GM20431 (cell line): ENCODE measurements around the gene GYS1.
"Not testable (repeated sequence)": the region's sequence is repeated elsewhere in the genome, so short reads cannot be mapped to it uniquely, and the experiment has no call there.

ENCODE experiments used
- in situ Hi-C: fragments of 300-500 bp; cut with MseI, MboI; formaldehyde crosslinking; loops from one replicate; pipeline ENCODE4 v1.15.0; 2020; ENCODE audit warnings: low sequenced_read_pairs; ENCODE audit not compliant: unreplicated experiment

The GYS1 gene

DNA sequence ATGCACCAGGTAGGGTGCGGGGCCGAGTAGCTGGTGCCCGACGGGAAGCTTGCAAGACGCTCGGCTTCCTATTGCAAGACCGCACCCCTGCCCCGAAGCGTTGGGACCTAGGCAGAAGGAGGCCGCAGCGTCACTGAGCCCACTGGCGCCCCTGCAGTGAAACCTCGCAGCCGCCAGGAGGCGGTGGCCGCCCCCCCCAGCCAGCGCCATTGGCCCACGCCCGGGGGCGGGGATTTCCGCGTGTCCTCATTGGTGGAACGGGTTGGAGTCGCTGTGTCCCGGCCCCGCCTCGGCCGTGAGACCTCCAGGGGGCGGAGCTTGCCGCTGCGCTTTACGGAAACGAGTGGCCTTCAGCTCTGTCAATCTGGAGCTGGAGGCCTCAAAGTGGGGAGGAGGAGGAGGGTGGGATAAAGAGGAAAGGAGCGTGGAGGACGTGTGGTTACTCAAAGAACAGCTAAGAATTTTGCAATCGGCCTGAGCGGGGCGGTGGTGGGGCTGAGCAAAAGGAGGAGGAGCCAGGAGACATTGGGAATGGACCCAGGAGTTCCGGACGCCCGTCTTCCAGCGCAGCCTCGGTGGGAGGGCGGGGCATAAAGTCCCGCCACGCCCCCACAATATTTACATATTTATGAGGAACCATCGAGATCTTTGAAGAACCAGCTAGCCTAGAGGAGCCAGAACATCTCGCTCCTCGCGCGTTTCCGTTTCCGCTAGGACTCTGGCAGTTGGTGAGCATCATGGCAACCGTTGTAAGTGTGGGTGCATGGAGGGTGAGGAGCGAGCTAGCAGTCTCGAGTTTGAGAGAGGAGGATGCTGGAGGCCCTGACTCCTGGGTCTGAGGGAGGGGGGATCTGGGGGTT, at the start of gene GYS1, which contains the start of gene RUVBL2:
Gene GYS1 (minus strand): TSS at position 135 of the 860 bp plus-strand sequence. CDS start 197 bp downstream, outside the sequence.
Gene RUVBL2 (plus strand): TSS at position 713 of the 860 bp plus-strand sequence. CDS start 25 bp downstream, at position 738.
- in situ Hi-C loops, result no loop called here

DNA sequence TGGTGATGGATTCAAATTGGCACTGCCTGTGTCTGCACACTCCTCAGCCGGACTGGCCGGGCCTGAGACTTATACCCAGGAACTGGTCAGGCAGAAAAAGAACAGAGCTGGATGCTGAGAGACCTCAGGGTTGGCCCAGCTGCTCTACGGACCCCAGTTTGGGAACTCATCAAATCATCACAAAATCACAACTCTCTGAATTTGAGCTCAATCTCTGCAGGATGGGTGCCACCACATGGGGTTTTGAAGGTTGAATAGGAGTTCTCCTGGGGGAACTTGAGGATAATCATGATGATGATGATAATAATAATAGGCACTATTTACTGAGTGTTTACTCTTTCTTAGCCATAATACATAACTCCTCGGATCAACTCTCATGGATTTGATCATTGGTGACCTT, 49.6 kb upstream of the GYS1 start:
- in situ Hi-C loops, result not testable (repeated sequence)

DNA sequence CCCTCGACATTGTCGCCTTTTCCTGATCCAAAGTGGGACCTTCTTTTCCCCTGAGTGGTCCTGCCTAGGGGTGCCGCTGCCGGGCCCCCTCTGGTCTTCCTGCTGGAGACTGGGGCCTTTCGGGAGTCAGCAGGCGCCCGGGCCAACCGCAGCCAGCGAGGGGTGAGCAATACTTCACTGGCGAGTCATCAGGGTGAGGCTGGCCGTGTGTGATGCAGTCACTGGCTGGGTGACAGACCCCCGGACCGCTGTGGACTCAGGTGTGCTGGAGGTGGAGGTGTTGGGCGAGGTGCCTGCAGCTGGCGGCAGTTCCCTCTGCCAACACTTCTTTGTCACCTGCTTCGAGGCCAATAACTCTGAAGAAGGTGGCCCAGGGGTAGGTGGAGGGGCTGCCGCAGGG, 49.1 kb upstream of the GYS1 start:
- in situ Hi-C loops, result no loop called here

DNA sequence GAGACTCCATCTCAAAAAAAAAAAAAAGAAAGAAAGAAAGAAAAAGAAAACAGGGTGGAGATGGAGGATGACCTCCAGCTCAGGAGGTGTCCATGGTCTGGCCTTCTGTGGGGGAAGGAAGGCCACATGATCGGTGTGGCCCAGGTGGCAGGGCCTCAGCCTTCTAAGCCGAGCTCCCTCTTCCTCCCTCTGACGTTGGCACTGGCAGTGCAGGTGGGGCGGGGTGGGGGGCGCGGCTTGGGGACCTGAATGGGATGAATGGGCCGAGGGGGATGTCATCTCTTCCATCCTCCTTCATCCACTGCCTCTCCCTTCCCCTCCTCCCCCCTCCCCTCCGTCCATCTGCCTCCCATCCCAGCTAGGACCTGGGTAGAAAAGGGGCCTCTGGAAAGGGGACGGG, 46.6 kb upstream of the GYS1 start:
- in situ Hi-C loops, result not testable (repeated sequence)

DNA sequence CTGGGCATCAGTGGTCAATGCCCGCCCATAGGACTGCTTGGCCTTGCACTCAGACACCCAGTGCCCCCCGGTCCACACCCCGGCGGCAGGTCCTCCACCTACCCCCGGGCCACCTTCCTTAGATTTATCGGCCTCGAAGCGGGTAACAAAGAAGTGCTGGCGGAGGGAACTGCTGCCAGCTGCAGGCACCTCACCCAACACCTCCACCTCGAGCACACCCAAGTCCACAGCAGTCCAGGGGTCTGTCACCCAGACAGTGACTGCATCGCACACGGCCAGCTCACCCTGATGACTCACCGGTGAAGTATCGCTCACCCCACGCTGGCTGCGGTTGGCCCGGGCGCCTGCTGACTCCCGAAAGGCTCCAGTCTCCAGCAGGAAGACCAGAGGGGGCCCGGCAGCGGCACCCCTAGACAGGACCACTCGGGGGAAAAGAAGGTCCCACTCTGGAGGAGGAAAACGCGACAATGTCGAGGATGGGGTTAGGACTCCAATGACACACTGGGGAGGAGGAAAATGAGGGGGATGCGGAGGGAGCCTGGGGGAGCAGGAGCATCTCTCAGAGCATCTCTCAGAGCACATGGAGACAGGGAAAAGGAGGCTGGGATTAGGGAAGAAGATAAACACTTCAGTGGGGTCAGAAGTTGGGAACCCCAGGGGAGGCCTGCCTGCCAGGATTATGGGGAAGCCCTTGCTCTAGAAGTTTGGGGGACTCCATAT, 45.6 kb upstream of the GYS1 start:
- in situ Hi-C loops, result not testable (repeated sequence)

DNA sequence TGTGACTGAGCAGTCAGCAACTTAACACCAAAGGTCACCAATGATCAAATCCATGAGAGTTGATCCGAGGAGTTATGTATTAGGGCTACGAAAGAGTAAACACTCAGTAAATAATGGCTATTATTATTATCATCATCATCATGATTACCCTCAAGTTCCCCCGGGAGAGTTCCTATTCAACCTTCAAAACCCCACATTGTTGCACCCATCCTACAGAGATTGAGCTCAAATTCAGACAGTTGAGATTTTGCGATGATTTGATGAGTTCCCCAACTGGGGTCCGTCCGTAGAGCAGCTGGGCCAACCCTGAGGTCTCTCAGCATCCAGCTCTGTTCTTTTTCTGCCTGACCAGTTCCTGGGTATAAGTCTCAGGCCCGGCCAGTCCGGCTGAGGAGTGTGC, 45.0 kb upstream of the GYS1 start:
- in situ Hi-C loops, result not testable (repeated sequence)

DNA sequence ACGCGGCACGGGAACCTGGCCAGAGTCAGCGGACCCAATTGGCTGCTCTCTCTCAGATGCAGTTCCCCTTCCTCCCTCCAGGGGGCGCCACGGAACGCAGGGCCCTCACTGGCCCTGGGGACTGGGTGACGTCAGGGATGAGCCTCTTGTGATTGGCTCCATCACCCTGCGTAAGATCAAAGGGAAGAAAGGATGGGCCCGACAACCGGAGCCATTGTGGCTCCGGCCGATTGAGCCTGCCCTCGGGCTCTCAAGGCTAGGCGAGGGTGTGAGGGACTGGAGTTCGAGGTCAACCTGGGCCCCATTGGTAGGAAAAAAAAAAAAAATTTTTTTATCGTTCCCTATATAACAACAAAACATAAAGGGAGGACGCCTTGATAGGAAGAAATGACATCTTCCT, 43.7 kb upstream of the GYS1 start, which contains the start of gene CGB1:
Gene CGB1 (minus strand): TSS at position 81 of the 400 bp plus-strand sequence. CDS start 184 bp downstream, outside the sequence.
- in situ Hi-C loops, result not testable (repeated sequence)

DNA sequence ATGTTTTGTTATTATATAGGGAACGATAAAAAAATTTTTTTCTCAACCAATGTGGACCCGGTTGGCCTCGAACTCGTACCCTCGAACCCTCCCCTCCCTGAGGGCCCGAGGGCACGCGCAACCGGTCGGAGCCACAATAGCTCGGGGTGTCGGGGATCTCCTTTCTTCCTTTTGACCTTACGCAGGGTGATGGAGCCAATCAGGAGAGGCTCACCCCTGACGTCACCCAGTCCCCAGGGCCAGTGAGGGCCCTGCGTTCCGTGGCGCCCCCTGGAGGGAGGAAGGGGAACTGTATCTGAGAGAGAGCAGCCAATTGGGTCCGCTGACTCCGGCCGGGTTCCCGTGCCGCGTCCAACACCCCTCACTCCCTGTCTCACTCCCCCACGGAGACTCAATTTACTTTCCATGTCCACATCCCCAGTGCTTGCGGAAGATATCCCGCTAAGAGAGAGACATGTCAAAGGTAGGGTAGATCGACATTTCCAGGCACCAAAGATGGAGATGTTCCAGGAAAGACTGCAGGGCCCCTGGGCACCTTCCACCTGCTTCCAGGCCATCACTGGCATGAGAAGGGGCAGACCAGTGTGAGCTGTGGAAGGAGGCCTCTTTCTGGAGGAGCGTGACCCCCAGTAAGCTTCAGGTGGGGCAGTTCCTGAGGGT, 38.7 kb upstream of the GYS1 start, which contains the start of gene CGB2:
Gene CGB2 (plus strand): TSS at position 249 of the 660 bp plus-strand sequence. CDS start 206 bp downstream, at position 455.
- in situ Hi-C loops, result not testable (repeated sequence)

DNA sequence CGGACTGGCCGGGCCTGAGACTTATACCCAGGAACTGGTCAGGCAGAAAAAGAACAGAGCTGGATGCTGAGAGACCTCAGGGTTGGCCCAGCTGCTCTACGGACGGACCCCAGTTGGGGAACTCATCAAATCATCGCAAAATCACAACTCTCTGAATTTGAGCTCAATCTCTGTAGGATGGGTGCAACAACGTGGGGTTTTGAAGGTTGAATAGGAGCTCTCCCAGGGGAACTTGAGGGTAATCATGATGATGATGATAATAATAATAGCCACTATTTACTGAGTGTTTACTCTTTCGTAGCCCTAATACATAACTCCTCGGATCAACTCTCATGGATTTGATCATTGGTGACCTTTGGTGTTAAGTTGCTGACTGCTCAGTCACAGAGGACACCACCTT, 37.2 kb upstream of the GYS1 start:
- in situ Hi-C loops, result not testable (repeated sequence)

DNA sequence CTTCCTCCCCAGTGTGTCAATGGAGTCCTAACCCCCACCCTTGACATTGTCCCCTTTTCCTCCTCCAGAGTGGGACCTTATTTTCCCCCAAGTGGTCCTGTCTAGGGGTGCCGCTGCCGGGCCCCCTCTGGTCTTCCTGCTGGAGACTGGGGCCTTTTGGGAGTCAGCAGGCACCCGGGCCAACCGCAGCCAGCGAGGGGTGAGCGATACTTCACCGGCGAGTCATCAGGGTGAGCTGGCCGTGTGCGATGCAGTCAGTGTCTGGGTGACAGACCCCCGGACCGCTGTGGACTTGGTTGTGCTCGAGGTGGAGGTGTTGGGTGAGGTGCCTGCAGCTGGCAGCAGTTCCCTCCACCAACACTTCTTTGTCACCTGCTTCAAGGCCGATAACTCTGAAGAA, 36.6 kb upstream of the GYS1 start:
- in situ Hi-C loops, result not testable (repeated sequence)

DNA sequence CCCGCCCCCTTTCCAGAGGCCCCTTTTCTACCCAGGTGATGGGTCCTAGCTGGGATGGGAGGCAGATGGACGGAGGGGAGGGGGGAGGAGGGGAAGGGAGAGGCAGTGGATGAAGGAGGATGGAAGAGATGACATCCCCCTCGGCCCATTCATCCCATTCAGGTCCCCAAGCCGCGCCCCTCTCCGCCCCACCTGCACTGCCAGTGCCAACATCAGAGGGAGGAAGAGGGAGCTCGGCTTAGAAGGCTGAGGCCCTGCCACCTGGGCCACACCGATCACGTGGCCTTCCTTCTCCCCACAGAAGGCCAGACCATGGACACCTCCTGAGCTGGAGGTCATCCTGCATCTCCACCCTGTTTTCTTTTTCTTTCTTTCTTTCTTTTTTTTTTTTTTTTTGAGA, 35.6 kb upstream of the GYS1 start:
- in situ Hi-C loops, result not testable (repeated sequence)

DNA sequence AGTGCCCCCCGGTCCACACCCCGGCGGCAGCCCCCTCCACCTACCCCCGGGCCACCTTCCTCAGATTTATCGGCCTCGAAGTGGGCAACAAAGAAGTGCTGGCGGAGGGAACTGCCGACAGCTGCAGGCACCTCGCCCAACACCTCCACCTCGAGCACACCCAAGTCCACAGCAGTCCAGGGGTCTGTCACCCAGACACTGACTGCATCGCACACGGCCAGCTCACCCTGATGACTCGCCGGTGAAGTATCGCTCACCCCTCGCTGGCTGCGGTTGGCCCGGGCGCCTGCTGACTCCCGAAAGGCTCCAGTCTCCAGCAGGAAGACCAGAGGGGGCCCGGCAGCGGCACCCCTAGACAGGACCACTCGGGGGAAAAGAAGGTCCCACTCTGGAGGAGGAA, 32.5 kb upstream of the GYS1 start:
- in situ Hi-C loops, result not testable (repeated sequence)

DNA sequence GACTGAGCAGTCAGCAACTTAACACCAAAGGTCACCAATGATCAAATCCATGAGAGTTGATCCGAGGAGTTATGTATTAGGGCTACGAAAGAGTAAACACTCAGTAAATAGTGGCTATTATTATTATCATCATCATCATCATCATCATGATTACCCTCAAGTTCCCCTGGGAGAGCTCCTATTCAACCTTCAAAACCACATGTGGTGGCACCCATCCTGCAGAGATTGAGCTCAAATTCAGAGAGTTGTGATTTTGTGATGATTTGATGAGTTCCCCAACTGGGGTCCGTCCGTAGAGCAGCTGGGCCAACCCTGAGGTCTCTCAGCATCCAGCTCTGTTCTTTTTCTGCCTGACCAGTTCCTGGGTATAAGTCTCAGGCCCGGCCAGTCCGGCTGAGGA, 32.0 kb upstream of the GYS1 start:
- in situ Hi-C loops, result not testable (repeated sequence)

DNA sequence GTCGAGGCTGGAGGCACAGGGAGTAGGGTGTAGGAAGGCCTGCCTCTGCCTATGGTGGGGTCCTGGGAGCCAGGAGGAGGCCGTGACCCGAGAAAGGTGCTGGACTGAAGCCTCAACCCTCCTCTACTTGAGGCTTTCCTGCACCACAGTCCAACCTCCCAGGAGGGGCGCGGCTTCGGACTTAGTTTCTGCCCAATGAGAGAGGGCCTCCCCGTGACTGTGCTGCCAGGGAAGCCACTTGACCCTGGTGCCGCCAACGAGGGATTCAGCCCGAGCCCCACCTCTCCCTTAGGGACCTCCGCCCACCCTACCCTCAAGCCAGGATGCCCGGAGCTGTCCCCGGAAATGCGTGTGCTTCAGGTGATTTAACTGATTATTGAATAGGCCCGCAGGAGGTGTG, 31.1 kb upstream of the GYS1 start, which contains the start of gene CGB3:
Gene CGB3 (minus strand): TSS at position 101 of the 400 bp plus-strand sequence. CDS start 362 bp downstream, outside the sequence.
- in situ Hi-C loops, result not testable (repeated sequence)

DNA sequence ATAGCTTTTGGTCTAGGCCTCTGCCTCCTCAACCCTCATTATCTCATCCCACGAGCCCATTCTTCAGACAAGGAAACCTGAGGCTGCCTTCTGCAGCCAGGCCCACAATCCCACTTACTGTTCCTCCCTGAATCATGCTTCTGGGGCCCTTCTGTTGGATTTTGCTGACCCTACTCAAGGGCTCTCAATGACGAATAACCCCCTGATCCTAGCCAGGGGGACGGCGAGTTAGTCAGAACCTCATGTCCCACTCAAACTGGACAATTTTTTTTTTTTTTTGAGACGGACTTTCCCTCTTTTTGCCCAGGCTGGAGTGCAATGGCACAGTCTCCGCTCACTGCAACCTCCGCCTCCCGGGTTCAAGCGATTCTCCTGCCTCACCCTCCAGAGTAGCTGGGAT, 29.0 kb upstream of the GYS1 start:
- in situ Hi-C loops, result no loop called here

DNA sequence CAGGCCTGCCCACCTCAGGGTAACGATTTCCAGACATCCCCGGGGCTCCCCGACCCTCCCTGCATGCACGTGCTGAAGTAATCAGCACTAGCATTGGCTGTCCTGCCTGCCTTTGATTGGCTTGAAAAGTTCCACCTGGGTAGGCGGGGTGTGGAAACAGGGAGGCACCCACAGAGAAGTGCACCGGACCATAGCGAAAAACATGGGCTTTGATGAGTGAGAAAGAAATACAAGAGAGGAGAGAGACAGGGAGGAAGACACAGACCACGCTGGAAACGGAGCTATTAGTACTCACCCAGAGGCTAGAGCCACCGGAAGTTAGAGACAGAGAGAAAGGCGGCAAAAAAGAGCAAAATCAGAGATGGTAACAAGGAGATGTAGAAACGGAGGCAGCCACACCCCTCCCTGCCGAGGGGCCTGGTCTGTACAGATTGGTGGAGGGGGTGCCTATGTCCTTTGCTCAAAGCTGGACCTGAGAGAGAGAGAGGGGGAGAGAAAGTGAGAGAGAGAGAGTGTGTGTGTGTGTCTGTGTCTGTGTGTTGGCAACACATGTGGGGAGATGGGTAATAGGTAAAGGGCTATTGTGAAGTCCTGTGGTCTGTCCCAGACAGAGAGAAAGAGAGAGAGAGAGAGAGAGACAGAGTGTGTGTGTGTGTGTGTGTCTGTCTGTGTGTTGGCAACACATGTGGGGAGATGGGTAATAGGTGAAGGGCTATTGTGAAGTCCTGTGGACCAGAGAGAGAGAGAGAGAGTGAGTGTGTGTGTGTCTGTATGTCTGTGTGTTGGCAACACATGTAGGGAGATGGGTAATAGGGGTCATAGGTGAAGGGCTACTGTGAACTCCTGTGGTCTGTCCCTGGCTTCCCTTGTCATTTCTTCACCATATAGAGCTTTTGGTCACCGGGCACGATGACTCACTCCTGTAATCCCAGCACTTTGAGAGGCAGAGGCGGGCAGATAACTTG, 28.1 kb upstream of the GYS1 start:
- in situ Hi-C loops, result no loop called here

DNA sequence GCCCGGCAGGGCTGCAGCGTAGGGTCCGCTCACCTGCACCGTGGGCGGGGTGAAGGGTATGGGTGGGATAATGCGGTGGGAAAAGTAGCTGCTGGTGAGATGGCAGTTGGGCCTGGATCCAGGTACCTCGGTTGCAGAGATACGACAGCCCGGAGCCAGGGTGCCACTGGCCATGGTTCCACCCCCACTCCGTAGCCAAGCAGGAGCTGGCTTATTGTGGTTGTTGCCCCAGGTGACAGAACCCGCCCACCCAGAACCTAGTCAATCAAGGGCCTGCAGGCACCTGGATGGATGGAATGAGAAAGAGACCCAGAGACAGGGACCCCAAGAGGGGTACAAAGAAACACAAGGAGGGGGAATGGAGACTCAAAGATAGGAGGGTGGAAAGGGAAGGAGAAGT, 27.2 kb upstream of the GYS1 start:
- in situ Hi-C loops, result no loop called here

DNA sequence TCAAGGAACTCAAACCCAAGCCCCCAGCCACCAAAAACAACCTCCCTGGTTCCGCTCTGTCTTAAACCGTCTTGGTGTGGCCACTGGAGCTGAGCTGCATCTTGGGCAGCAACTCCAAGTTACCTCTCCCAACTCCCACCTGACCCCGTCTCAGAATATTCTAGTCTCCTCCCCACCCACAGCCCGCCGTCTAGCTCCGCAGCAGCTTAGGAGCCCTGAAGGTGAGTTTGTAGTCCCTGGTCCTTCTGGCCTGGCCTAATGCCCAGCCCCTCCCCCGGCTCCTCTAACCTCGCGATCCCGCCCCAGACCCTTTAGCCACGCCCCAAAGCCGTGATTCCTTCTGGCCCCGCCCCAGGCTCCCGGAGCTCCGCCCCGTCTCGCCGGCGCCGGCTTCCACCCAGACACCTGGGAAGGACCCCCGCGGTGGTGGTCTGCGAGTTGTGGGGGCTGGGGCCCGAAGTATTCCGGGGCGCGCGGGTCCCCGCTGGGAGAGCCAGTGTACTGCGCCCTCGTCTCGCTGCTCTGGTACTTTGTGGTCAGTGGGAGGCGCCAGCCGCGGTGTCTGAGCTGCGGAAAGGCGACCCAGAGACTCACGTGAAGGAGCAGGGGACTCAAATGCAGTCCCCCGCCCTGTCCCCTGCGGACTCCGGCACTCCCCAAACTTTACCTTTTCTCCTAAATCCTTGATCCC, 26.3 kb upstream of the GYS1 start:
- in situ Hi-C loops, result no loop called here
